KG1 (cell line): ENCODE data around the gene SLC35E1.
"Not testable (repeated sequence)": the region's sequence is repeated elsewhere in the genome, so short reads cannot be mapped to it uniquely, and the experiment has no call there.

Experiments
- DNase-seq: peaks from one replicate; lab custom pipeline; 2025; lab: John Stamatoyannopoulos, UW

The SLC35E1 gene

DNA sequence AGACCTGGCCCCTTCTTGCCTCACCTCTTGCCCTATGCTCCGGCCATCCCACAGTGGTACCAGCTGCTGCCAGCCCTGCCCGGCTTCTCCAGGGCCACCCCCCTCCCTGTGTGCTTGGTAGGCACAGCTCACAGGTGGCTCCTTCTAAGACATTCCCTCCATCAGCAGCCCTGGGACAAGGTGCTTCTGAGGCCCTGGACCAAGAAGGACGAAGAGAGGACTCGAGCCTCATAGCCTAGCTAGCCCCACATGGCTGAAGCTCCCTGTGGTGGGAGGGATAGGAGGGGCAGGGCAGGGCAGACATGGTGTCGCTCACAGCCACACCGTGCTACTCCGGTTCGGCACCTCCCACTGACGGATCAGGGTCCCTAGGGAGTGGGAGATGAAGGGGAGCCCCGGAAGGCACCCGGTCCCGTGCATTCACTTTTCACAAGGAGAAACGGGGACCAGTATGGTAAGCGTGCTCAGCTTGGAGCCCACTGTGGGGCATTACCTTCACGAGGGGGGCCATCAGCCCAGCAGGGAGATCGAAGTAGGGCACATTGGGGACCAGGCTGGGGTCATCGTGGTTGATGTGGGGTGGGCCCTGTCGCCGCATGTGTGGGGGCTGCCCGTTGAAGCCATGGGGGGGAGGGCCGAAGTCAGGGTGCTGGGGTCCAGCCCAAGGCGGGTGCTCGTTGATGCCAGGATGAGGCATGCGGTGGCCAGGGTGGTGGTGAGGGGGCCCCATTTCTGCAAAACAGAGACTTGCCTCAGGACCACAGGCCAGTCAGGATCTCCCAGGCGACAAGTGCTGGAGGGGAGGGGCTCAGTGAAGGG is 49.4 kb downstream of the SLC35E1 start:
- DNase-seq, result no peak

DNA sequence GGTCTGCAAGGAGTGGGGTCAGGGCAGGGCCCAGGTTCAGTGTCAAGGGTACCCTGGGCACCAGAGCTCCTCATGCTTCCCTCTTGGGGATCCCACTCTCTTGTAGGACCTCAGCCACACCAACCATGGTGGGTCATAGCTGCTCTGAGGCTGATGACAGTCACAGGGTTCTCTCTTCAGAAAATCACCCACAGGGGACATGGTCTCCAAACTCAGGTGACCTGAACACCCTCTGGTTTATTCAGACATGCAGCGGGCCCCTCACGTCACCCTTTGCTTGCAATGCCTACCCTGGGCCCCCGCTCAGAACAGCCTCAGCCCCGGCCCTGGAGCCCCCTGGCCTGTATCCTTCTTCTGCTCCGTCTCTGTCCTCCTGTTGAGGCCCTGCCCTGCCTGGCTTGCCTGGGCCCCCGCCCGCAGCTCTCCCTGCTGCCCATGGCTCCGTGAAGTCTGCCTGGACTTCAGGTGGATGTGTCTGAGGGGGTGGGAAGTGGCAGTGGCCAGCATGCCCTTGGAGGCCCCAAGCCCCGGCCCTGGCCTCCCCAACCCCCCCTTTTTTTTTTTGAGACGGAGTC is 50.4 kb downstream of the SLC35E1 start:
- DNase-seq, result no peak

DNA sequence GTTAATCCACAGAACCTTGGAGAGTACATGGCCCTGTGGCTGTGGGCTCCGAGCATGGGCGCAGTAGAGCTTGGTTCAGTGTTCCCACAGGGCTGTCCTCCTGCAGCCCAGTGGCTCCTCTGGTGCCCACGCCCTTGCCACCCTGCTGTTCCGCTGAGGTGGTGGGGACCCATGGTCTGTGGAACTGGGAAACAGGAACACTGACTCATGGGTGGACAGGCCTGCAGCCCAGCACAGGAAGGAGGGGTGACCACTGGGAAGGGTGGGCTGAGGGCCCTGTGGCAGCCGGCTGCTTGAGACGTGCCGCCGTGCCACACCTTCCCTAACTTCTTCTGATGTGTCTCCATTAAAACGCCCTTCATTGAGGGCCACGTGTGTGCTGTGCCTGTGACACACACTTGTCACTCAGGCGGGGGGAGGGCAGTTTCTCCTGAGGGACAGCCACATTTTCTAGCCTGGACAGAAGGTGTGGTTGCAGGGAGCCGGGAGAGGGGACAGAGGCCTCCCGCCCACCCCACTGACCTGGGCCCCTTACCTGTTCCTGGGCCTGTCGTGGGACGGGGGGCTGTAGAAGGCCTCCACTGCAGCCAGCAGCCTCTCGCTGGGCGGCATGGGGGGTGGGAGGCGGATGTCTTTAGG is 51.1 kb downstream of the SLC35E1 start:
- DNase-seq, result no peak

DNA sequence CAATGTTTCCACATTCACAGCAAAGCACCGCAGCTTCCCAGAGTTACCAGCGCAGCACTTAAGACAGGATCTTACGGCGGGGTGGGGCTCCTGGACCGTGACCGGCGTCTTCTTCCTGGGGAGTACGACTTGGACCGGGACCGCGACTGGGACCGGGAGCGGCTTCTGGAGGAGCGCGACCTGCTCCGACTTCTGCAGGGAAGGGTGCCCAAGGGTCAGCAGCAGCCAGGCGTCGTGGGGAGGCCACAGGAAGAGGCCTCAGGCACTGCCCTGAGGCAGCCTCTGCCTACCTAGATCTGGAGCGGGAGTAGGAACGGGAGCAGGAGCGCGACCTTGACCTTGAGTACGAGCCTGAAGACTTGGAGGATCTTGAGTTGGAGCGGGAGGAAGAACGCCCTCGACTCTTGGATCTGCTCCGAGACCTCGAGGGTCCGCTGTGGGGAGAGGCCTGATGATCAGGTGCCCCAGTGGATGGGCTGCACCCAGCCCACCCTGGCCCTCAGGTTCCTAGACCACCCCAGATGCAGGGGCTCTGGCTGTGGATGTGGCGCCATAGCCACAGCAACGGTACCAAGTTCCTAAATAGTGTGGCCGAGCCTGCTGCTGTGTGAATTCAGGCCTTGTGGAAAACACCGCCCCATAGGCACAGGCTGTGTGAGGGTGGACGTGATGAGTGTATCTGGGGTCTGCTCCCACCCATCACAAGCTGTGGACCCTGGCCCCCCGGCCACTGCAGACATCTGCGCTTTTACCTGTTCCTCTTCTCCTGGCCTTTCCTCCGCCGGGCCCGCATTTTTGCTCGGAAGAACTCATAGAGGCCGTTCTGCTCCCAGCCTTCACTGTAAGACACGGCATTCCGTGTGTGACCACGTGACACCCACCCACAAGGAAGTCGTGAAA is 51.9 kb downstream of the SLC35E1 start:
- no peak for DNase-seq

DNA sequence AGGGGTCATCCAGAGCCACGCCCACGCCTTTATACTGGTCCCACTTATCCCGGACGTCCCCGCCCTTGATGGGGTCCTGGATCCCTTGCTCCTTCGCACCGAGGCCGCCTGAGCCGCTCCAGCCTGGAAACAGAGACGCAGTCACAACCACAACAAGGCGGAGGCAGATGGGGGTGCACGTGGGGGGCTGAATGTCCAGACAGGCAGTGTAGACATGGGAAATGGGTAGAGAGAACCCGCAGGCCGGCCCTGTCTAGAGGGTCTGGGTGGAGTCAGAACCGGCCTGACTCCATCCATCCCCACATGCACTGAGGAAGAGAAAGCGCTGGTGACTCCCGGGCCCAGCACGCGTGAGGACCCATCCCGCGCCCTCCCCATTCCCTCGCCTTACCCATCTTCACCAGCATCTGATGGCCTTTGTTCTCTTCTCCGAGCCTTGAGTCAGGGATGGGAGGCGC is 53.0 kb downstream of the SLC35E1 start:
- no peak for DNase-seq

DNA sequence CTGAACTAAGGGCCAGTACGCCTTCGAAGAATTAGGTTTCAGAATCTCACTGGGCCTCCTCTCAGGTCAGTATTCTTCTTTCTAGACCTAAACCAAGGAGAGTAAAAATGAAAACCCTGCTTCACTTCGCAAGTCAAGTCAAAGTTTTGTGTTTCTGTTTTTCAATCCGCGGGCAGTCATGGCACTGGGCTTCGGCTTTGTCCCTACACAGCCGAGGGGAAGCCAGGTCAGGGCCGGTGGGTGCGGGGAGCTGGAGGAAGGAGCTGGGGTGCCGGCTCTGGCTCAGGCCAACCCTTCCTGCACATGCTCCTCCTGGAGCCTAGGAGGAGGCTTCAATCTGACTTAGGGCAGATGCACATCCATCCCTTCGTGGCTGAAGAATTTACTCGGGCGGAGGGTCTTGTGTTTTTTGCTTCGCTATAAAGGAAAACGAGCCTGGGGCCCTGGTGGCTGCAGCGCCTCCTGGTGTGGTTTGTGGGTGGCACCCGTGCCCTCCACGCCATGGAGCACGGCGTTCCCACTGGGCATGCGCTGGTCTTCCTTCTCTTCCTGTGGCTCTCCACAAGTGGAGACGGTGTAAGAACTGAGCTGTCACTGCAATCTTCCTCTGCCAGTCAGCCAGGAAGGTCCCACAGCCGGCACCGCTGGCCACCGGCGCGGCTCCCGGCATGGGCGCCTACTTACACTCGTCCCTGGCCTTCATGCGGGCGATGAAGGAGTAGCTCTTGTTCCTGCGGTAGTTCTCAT is 53.6 kb downstream of the SLC35E1 start:
- DNase-seq, result no peak

DNA sequence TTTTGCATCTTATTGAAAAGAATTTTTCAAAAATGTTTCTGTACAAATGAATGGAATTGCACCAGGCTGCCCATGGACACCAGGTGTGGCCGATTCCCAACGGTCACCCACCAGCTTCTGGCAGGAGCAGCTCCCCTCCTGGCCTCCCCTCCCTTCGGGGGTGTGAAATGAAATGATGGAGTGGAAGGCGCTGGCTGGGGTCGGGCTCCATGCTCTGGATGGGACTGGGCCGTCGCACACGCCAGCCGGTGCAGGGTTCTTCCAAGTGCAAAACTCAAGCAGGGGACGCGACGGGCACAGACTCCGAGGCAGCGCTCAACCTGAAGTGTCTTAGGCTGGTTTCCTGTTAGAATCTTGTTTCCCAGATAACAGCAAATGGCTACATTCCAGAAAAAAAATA is 54.2 kb downstream of the SLC35E1 start:
- no peak for DNase-seq

DNA sequence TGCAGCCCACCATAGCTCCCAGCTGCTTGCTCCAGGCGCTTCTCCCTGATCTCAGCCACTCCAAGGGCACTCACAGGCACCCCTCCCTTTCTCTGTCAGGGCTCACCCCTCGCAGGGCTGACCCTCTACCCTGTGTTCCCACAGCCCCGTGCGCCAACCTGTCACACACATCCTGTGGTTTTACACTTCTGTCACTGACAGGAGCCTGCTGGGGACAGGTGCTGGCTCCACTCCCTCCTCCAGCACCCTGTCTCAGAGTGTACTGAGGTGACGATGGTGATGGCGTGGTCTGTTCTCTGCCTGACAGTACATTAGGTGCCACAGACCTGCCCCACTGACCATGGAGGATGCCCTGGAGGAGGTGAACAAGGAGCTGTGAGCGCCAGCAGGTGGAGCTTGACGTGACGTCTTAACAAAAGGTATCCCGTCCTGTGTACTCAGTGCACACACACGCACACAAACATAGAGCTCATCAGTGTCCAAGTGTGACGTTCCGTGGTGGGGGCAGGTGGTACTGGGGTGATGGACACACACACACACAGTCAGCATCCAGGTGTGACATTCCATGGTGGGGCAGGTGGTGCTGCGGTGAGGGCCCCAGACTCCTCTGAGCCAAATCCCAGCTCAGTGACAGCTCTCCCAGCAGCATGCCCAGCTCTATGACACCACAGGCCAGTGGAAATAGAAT is 55.1 kb downstream of the SLC35E1 start:
- no peak for DNase-seq

DNA sequence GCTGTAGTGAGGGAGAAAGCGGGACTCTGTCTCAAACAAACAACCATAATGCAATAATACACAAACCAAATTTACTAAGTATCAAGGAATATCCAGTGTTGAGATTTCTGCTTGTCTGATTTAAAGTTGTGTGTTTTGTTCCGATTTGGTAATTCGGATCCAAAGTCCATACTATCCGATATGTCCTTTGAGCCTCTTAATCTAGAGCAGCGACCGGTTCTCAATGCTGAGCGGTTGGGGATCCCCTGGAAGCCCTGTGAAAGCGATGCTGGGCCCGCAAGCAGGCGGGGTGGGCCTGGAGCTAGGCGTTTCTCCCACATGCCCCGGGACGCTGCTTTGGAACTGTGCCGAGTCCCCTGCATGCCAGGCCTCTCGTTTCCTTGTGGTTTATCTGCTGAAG is 55.8 kb downstream of the SLC35E1 start:
- no peak for DNase-seq

DNA sequence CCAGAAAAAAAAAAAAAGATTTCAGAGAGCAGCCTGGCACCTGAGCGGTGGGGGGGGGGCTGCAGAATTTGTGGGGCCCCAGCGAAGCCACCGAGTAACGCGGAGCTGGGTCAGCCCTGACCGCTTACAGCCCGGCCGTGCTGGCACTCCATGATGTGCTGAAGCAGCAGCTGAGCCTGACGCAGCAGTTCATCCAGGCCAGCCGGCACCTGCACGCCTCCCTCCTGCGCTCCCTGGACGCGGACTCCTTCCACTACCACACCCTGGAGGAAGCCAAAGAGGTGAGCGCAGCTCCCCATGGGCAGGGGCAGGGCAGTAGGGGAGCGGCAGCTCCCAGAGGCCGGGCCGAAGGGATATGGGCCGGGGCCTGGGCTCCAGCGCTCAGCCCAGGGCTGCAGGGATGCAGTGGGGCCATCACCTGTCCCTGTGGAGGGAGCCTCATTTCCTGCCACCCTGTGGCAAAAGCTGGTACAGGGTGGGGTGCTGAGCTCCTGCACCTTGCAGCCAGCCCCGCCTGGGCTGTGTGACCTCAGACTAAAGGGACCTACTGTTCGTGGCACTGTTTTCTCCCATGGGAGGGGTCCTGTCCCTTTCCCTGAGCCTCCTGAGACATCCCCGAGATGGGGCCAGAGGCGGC is 57.7 kb downstream of the SLC35E1 start:
- DNase-seq, result no peak

DNA sequence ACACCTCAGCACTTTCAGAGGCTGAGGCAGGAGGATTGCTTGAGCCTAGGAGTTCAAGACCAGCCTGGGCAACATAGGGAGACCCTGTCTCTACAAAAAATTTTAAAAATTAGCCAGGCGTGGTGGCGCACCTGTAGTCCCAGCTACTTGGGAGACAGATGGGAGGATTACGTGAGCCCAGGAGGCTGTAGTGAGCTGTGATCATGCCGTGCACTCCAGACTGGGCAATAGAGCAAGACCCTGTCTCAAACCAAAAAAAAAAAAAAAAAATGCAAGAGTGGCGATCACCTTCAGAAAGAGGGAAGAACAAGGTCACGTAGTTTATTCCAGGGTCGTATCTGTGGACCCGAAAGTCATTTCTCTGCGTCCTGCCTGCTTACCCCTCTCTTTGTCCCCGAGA is 59.6 kb downstream of the SLC35E1 start:
- DNase-seq, result not testable (repeated sequence)

DNA sequence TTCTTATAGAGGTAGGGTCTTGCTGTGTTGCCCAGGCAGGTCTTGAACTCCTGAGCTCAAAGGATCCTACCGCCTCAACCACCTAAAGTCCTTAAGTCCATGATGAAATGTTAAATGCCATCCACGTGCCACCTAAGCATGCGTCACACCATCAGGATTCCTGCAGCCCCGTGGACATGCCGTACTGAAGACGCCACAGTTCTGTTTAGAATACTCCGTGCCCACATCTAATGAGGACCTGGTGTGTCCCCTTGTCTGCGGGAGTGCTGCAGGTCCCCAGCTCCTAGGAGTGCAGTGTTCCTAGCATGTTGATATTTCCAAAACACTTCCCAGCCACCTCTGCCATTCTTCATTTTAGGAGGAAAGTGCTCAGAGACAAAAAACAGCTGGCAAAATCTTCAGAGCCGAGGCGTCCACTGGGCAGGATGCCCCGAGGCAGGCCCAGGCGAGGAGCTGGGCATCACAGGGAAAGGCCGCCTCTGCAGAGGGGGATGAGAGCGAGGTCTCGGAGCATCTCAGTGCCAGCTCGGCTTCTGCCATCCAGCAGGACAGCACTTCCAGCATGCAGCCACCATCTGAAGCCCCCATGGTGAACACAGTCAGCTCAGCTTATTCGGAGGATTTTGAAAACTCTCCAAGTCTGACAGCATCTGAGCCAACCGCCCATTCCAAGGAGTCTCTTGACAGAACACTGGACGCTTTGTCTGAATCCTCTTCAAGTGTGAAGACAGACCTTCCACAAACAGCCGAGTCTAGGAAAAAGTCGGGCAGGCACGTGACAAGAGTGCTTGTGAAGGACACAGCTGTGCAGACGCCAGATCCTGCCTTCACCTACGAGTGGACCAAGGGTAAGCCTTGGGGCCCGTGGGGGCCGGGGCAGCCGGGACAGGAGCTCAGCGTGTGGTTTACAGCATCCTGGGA is 62.8 kb downstream of the SLC35E1 start:
- DNase-seq, result no peak

DNA sequence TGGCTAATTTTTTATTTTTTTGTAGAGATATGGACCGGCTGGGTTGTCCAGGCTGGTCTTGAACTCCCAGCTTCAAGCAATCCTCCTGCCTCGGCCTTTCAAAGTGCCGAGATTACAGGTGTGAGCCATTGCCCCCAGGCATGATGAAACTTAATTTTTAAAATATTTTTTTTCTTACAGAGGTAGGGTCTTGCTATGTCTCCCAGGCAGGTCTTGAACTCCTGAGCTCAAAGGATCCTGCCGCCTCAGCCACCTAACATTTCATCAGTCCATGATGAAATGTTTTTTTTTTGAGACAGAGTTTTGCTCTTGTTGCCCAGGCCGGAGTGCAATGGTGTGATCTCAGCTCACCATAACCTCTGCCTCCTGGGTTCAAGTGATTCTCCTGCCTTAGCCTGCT is 63.7 kb downstream of the SLC35E1 start:
- no peak for DNase-seq

DNA sequence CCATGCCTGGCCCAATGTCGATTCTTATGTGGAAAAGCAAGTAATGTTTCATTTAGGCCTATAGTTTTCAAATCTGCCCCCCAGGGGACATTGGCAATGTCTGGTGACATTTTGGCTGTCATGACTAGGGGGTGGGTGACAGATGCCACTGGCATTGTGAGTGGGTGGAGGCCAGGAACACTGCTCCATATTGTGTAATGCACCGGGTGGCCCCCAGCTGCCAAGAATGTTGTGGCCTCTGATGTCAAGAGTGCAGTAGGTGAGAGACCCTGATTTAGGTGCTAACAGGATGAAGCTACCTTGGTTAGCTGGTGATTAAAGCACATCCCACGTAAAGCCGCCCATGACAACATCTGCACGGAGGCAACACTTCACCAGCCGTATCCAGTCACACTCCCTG is 65.3 kb downstream of the SLC35E1 start:
- no peak for DNase-seq

DNA sequence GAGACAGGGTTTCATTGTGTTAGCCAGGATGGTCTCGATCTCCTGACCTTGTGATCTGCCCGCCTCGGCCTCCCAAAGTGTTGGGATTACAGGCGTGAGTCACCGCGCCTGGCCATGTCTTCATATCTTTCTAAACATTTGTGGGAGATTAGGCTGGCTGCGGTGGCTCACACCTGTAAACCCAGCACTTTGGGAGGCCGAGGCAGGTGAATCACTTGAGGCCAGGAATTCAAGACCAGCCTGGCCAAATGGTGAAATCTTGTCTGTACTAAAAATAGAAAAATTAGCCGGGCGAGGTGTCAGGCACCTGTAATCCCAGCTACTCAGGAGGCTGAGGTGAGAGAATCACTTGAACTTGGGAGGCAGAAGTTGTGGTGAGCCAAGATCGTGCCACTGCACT is 66.1 kb downstream of the SLC35E1 start:
- not testable (repeated sequence) for DNase-seq

DNA sequence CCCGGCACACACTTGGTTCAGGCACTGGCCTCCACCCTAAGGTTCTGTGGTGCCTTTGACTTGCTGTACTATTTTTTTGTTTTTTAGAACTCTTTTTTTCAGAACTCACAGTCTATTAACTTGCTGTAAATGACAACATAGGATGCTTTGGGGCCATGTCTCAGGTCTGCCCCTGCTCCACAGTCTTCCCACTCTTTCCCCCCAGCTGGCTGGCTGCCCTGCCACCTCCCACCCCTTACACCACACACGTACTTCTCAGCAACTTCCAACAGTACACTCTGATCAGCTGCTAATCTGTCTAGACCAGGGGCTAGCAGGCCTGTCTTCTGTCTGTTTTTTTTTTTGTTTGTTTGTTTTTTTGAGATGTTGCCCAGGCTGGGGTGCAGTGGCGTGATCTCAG is 67.9 kb downstream of the SLC35E1 start:
- DNase-seq, result no peak
